ENCODE data around the gene TLCD1. TPM values are rescaled to one million over a fixed set of nuclear protein-coding genes. Genes with fewer than 3 reads are reported as not detected.

TLCD1 gene
- total RNA-seq, 1 experiment from 2014 or later: 19.4 TPM

GRCh38 chr17:28741358-28742349 is 15.6 kb upstream of the TLCD1 start:
- peaks cover 5% of the 10 kb centered on the region for H3K36me3 ChIP-seq (ENCODE audit: low read depth)
- ChIA-PET POLR2A (ENCODE audit: unreplicated experiment) (no interaction called here), CTCF (interaction anchor here (2.2 kb wide), 1 partner anchor 14 kb away, joined by 28 read pairs; the partner anchor contains the start of genes NEK8 and TLCD1)
- no peaks in the 10 kb centered on the region for H3K9me2 ChIP-seq (ENCODE audit: insufficient read depth)
- intact Hi-C loops (cut with micrococcal nuclease; ENCODE audit: unreplicated experiment): no loop called here
- H3K4me3 ChIP-seq: no peak overlapping the region
- no peak for DNase-seq
- no peaks in the 10 kb centered on the region; the same call in 1 of the 2 replicates for H3K9me3 ChIP-seq (ENCODE audit: insufficient read depth, low read depth)
- peak overlapping the region; percentile 90 for H3K4me2 ChIP-seq
- no peak overlapping the region for H2AFZ ChIP-seq
- no peaks in the 10 kb centered on the region for H3K27me3 ChIP-seq (ENCODE audit: insufficient read depth, low read depth)
- TF ChIP-seq EZH2 (IDR thresholded peaks at IDR 0.05; ENCODE audit: low read depth): no peak
- TF ChIP-seq, protein P1, sequence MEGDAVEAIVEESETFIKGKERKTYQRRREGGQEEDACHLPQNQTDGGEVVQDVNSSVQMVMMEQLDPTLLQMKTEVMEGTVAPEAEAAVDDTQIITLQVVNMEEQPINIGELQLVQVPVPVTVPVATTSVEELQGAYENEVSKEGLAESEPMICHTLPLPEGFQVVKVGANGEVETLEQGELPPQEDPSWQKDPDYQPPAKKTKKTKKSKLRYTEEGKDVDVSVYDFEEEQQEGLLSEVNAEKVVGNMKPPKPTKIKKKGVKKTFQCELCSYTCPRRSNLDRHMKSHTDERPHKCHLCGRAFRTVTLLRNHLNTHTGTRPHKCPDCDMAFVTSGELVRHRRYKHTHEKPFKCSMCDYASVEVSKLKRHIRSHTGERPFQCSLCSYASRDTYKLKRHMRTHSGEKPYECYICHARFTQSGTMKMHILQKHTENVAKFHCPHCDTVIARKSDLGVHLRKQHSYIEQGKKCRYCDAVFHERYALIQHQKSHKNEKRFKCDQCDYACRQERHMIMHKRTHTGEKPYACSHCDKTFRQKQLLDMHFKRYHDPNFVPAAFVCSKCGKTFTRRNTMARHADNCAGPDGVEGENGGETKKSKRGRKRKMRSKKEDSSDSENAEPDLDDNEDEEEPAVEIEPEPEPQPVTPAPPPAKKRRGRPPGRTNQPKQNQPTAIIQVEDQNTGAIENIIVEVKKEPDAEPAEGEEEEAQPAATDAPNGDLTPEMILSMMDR (conservative IDR thresholded peaks at IDR 0.05): no peak
- H3K27ac ChIP-seq: peak overlapping the region; percentile 96
- no TSS peak for BruUV-seq (replicated peaks)
- H3F3A ChIP-seq (ENCODE audit: insufficient read depth, low read depth): peaks cover 45% of the 10 kb centered on the region
- peaks cover 26% of the 10 kb centered on the region for H3K79me2 ChIP-seq (ENCODE audit: low read depth)
- peaks cover 32% of the 10 kb centered on the region for H3K4me1 ChIP-seq (replicated peaks; ENCODE audit: insufficient read depth)
- H4K20me1 ChIP-seq (ENCODE audit: insufficient read depth): no peaks in the 10 kb centered on the region; the same call in 1 of the 2 replicates

DNA sequence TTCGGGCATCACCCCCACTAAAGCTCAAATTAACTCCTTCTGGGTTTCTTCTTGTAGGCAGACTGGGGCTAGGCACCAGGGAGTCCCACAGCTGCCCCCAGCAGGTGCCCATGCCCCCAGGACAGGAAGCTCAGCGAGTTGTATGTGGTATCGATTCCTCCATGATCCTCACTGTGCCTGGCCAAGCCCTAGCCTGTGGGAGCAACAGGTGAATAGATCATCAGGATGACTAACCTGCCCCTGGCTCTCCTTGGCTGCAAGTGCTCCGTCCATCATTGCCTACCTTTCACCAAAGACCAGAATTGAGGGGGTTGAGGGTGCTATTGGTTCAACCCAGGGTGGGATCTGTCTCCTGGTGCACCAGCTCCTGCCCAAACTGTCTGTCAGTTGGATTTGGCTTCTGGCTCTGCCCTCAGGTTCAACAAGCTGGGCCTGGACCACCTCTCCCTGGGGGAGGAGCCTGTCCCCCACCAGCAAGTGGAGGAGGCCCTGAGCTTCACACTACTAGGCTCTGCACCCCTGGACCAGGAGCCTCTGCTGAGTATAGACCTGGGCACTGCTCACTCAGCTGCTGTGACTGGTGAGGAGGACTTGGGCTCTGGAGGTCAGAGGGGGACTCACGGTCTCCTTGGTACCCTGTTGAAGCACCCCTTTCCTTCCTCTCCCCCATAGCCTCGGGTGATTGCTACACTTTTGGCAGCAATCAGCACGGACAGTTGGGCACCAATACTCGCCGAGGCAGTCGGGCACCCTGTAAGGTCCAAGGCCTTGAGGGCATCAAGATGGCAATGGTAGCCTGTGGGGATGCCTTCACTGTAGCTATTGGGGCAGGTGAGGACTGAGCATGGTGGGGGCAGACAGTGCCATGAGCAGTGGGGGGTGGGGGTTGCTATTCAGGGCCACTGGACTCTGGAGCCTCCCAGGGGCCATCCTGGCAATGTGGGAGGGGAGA is 14.6 kb upstream of the TLCD1 start:
- H3K9me2 ChIP-seq (ENCODE audit: insufficient read depth): no peaks in the 10 kb centered on the region
- CTCF ChIA-PET: no interaction called here
- intact Hi-C loops (cut with micrococcal nuclease; ENCODE audit: unreplicated experiment): no loop called here
- H3K79me2 ChIP-seq (ENCODE audit: low read depth): peaks cover 18% of the 10 kb centered on the region
- POLR2A ChIA-PET (ENCODE audit: unreplicated experiment): no interaction called here
- H3K4me1 ChIP-seq (replicated peaks; ENCODE audit: insufficient read depth): peaks cover 27% of the 10 kb centered on the region
- H3K27ac ChIP-seq: no peak overlapping the region
- no peaks in the 10 kb centered on the region; the same call in 1 of the 2 replicates for H4K20me1 ChIP-seq (ENCODE audit: insufficient read depth)
- H3K36me3 ChIP-seq (ENCODE audit: low read depth): peaks cover 5% of the 10 kb centered on the region
- TF ChIP-seq, protein P1 (conservative IDR thresholded peaks at IDR 0.05): no peak
- TF ChIP-seq EZH2 (IDR thresholded peaks at IDR 0.05; ENCODE audit: low read depth): no peak
- no peak overlapping the region for H2AFZ ChIP-seq
- H3K27me3 ChIP-seq (ENCODE audit: insufficient read depth, low read depth): no peaks in the 10 kb centered on the region
- no peak overlapping the region for H3K4me2 ChIP-seq
- H3K9me3 ChIP-seq (ENCODE audit: insufficient read depth, low read depth): no peaks in the 10 kb centered on the region; the same call in 1 of the 2 replicates
- peaks cover 36% of the 10 kb centered on the region for H3F3A ChIP-seq (ENCODE audit: insufficient read depth, low read depth)
- H3K4me3 ChIP-seq: no peak overlapping the region
- no peak for DNase-seq
- no TSS peak for BruUV-seq (replicated peaks)

All from PC-9 (cell line).